H54 (cell line): ENCODE data around the gene RABGEF1.
A peak's percentile ranks its signal among the peaks of the same experiment; 100 is the strongest.
"Not testable (repeated sequence)": the region's sequence is repeated elsewhere in the genome, so short reads cannot be mapped to it uniquely, and the experiment has no call there.

ENCODE experiments used
- DNase-seq: peaks from one replicate; pipeline ENCODE4 v3.0.0; 2011; ENCODE audit warnings: low spot score, mixed read lengths; ENCODE audit not compliant: insufficient read length
- FAIRE-seq: peaks from 3 replicates; lab custom pipeline; 2011; peaks lifted over from hg19 to GRCh38; lab: Jason Lieb, UNC
- POLR2A ChIP-seq: IDR thresholded peaks from 2 replicates; pipeline ENCODE4 v1.6.1; 2011; ENCODE audit warnings: low read depth, mild to moderate bottlenecking, low read length

The RABGEF1 gene

DNA sequence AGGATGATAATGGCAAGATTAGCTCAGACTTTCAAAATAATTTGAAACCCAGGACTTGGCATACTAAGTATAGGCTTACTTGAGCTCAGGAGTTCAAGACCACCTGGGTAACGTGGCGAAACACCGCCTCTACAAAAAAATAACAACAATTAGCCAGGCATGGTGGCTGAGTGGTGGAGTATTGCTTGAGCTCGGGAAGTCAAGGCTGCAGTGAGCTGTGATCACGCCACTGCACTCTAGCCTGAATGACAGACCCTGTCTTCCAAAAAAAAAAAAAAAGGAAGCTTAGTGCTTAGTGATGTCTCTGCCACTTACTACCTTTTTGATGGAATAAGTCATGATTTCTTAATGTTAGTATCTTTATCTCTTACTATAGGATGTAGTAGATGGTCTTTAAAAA lies 25.5 kb downstream of the RABGEF1 start:
- no peak for TF ChIP-seq POLR2A
- DNase-seq (no peak), FAIRE-seq (no peak)

DNA sequence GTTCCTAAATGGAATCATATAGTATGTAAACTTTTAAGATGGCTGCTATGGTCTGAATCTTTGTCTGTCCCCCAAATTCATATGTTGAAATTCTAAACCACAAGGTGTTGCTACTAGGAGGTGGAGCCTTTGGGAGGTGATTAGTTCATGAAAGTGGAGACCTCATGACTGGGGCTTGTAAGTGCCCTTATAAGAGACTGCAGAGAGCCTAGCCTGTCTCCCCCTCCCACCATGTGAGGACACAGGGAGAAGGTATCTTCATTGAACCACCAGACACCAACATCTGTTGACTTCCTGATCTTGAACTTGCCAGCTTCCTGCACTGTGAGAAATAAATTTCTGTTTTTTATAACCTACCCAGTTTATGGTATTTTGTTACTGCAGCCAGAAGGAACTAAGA lies 27.0 kb downstream of the RABGEF1 start:
- FAIRE-seq, DNase-seq: not testable (repeated sequence)

DNA sequence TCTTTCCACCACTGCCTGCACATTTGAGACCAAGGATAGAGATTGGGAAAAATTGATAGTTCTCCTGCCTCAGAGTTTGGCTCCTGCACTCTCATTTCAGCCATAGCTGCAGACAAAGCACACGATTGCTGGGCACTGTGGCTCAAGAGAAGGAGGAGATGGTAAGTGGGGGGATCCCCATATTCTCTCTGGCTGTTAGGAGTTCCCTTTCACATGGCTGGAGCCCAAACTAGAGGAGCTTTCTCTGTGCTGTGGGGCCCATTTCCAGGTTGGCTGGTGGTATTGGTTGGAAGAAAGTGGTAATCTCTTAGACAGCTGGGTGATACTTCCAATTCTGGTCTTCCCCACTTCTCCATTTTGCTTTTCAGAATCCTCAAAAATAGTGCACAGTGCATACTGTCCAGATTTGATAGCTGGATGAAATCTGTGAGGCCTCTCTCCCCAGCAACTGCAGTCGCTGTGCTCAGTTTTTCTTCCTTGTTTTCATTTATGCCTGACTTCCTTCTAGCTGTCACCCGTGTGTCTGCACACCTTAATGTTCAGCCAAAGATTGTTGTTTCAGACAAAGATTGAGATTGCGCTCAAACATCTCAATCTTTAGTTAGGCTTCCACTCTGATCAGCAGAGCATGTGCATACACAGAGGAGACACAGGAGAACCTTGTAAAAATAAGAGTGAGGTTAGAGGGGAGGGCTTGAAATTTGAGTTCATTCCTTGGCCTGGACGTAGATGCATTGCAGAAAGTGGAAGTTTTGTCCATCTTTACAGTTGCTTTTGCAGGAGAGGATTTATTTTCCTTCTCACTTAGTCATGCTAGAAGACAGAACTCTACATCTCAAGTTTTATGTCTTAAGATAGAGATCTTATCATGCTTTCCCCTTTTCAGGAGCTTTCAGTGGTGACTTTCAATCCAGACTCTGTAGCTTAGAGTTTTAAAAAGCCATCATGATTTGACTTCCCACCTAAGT lies 28.6 kb downstream of the RABGEF1 start:
- no peak for FAIRE-seq
- DNase-seq, result no peak
- TF ChIP-seq POLR2A, result no peak

GRCh38 chr7:66769833-66770512 lies 29.4 kb downstream of the RABGEF1 start:
- no peak for FAIRE-seq
- no peak for DNase-seq
- TF ChIP-seq POLR2A, result no peak

DNA sequence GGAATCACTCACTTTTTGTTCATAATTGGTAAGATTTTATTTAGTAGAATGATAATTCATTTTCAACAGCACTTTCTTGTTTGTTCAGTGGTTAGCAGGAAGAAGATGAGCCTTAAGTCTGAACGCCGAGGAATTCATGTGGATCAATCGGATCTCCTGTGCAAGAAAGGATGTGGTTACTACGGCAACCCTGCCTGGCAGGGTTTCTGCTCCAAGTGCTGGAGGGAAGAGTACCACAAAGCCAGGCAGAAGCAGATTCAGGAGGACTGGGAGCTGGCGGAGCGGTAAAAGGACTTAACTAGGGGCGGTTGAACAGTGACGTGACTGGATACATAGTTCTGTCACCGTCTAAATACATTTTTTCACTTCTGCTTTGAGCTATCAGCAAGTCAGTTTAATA lies 31.3 kb downstream of the RABGEF1 start:
- DNase-seq (no peak), FAIRE-seq (no peak)
- TF ChIP-seq POLR2A, result no peak

- not testable (repeated sequence) for FAIRE-seq, DNase-seq
Observed at GRCh38 chr7:66773744-66774143, 33.2 kb downstream of the RABGEF1 start.

GRCh38 chr7:66776383-66776782 lies 35.9 kb downstream of the RABGEF1 start:
- not testable (repeated sequence) for FAIRE-seq, DNase-seq

GRCh38 chr7:66776800-66777442 lies 36.4 kb downstream of the RABGEF1 start:
- FAIRE-seq (no peak), DNase-seq (no peak)

DNA sequence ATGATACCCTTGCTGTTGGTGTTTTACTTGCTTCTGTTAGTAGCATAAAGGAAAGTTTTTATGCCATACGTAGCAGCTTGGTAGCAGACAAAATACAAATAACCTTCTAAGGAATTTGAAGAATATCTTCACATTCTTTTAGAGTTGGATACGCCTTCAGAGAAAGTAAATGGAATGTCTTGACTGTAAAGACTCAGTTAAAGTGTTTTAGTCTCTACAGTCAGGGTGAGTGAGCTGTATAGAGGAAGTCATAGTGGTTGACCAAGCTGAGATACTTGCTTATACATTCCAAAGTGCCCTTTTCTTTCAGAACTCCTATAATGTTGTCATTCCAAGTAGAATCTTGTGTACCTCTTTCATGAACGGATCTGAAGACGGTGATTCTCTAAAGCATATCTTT lies 37.7 kb downstream of the RABGEF1 start:
- no peak for DNase-seq
- no peak for FAIRE-seq
- TF ChIP-seq POLR2A, result no peak

More at GRCh38 chr7:66776800-66777442, 36.4 kb downstream of the RABGEF1 start:
- TF ChIP-seq POLR2A, result no peak

GRCh38 chr7:66779669-66780409 lies 39.3 kb downstream of the RABGEF1 start:
- DNase-seq (peak; percentile 12), FAIRE-seq (peak; percentile 57)
- TF ChIP-seq POLR2A, result no peak

GRCh38 chr7:66781408-66782090 lies 41.0 kb downstream of the RABGEF1 start:
- TF ChIP-seq POLR2A, result no peak
- DNase-seq (no peak), FAIRE-seq (no peak)

GRCh38 chr7:66782875-66783274 lies 42.3 kb downstream of the RABGEF1 start:
- DNase-seq, result not testable (repeated sequence)
- FAIRE-seq, result peak; percentile 36

DNA sequence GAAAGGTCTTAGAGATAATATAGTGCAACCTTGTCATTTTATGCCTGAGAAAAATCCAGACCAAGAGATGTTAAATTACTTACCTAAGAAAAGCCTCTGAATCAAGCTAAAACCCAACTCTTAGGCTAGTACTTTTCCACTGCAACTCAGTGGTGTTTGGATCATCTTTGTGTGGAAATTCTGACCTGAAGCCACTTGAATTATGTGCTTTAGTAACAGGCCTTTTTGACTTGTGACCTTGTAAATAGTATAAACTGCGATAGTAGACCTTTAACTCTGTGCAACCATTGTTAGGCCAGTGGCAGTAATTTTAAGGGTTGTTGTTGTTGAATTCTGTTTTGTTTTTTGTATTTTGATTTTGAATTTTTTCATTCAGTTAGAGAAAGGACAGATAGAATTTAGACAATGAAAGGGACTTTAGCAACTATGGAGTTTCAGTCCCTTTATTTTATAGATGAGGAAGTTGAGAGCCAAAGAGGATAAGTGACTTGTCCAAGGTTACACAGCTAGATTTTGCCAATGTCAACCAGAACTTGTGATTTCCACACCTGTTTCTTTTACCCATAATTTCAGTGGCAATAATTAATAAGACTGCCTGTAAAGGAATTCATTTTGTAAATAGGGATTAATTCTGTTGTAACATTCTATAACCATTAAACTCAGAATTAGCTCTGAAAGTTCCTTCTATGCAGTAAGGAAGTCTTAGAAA lies 43.5 kb downstream of the RABGEF1 start:
- peak; percentile 11 for FAIRE-seq

More for the DNA sequence above, 43.5 kb downstream of the RABGEF1 start:
- DNase-seq, result not testable (repeated sequence)
